Endodermal cell (in vitro differentiated cells): ENCODE data around the gene CCP110. TPM values are rescaled to one million over a fixed set of nuclear protein-coding genes. Genes with fewer than 3 reads are reported as not detected.

Experiments used
- DNase-seq: peaks from one replicate; pipeline ENCODE4 v3.0.0-alpha.2; 2017
- H3K27ac ChIP-seq: 2 replicates; pipeline ENCODE4 v1.5.1; 2013; ENCODE audit warnings: mild to moderate bottlenecking, low read depth, low read length, moderate library complexity
- H3K27me3 ChIP-seq: 2 replicates; pipeline ENCODE4 v1.6.1; 2013; ENCODE audit warnings: mild to moderate bottlenecking, low read length, moderate library complexity; ENCODE audit not compliant: insufficient read depth, control insufficient read depth, poor library complexity, severe bottlenecking
- H3K36me3 ChIP-seq: 2 replicates; pipeline ENCODE4 v1.7.0; 2013; ENCODE audit warnings: mild to moderate bottlenecking, low read length, moderate library complexity; ENCODE audit not compliant: control insufficient read depth, insufficient read depth
- H3K4me1 ChIP-seq: one replicate; pipeline ENCODE4 v1.7.0; 2013; ENCODE audit warnings: low read length; ENCODE audit not compliant: control insufficient read depth, insufficient read depth
- H3K4me3 ChIP-seq: 2 replicates; pipeline ENCODE4 v1.5.1; 2013; ENCODE audit warnings: mild to moderate bottlenecking, low read length, moderate library complexity
- H3K9ac ChIP-seq: 2 replicates; pipeline ENCODE4 v1.6.1; 2013; ENCODE audit warnings: mild to moderate bottlenecking, low read length, moderate library complexity; ENCODE audit not compliant: poor library complexity, severe bottlenecking; ENCODE audit errors: extremely low read depth
- H3K9me3 ChIP-seq: 2 replicates; pipeline ENCODE4 v1.6.1; 2013; ENCODE audit warnings: mild to moderate bottlenecking, low read length, moderate library complexity; ENCODE audit not compliant: control insufficient read depth
- H3K27ac Mint-ChIP-seq: 2 replicates; pipeline ENCODE4 v1.8.0; 2020; ENCODE audit warnings: mixed read lengths
- H3K27me3 Mint-ChIP-seq: 2 replicates; pipeline ENCODE4 v1.8.0; 2021; ENCODE audit warnings: mild to moderate bottlenecking, mixed read lengths; ENCODE audit not compliant: insufficient read depth
- H3K36me3 Mint-ChIP-seq: 2 replicates; pipeline ENCODE4 v1.8.0; 2020; ENCODE audit warnings: low read depth, mixed read lengths
- H3K4me1 Mint-ChIP-seq: 2 replicates; pipeline ENCODE4 v1.8.0; 2020; ENCODE audit warnings: mixed read lengths
- H3K4me3 Mint-ChIP-seq: 2 replicates; pipeline ENCODE4 v1.8.0; 2020; ENCODE audit warnings: mild to moderate bottlenecking, moderate library complexity, mixed read lengths
- H3K9me3 Mint-ChIP-seq: 2 replicates; pipeline ENCODE4 v1.8.0; 2020; ENCODE audit warnings: mild to moderate bottlenecking, mixed read lengths
- WGBS, 2 experiments: methylation state at CpG; one replicate each; pipeline versions ENCODE4 v1.1.5 to v1.1.7; 2013; ENCODE audit warnings: missing lambda C conversion rate in 2 of 2, mixed read lengths in 1 of 2; ENCODE audit not compliant: insufficient coverage in 1 of 2, insufficient read length in 1 of 2; 5-methylcytosine and 5-hydroxymethylcytosine counted together
- long read RNA-seq, 4 experiments: library from polyadenylated mRNA in 2 of 4; library from RNA in 1 of 4; library from capped mRNA in 1 of 4; stranded (forward) in 3 of 4; unstranded in 1 of 4; transcript quantifications; one replicate each; pipeline ENCODE4 v2.0.0, GENCODE V29; 2020 to 2021; ENCODE audit warnings: inconsistent platforms in 1 of 4
- polyA plus RNA-seq, 2 experiments: library from polyadenylated mRNA; stranded (reverse); fragments of 50-300 nt; gene quantifications; one replicate each; pipeline ENCODE4 v1.2.3, GENCODE V29; 2013
- total RNA-seq, 2 donors: library from RNA; stranded (reverse); fragmentation: NEBNext Ultra II Directional in 1 of 2; extraction: Animal tissue kit (Norgen Biotek cat#: 25700) in 1 of 2; gene quantifications; 2 replicates in 1 of 2; 3 replicates in 1 of 2; pipeline ENCODE4 v1.2.1, GENCODE V29; 2021
- TF ChIP-seq, protein P1 (sequence below): fragments of 200-600 bp; sonication (generic); conservative IDR thresholded peaks from 2 replicates; pipeline ENCODE4 v1.5.0; 2021; ENCODE audit warnings: antibody characterized with exemption, mild to moderate bottlenecking

CCP110 gene, protein sequence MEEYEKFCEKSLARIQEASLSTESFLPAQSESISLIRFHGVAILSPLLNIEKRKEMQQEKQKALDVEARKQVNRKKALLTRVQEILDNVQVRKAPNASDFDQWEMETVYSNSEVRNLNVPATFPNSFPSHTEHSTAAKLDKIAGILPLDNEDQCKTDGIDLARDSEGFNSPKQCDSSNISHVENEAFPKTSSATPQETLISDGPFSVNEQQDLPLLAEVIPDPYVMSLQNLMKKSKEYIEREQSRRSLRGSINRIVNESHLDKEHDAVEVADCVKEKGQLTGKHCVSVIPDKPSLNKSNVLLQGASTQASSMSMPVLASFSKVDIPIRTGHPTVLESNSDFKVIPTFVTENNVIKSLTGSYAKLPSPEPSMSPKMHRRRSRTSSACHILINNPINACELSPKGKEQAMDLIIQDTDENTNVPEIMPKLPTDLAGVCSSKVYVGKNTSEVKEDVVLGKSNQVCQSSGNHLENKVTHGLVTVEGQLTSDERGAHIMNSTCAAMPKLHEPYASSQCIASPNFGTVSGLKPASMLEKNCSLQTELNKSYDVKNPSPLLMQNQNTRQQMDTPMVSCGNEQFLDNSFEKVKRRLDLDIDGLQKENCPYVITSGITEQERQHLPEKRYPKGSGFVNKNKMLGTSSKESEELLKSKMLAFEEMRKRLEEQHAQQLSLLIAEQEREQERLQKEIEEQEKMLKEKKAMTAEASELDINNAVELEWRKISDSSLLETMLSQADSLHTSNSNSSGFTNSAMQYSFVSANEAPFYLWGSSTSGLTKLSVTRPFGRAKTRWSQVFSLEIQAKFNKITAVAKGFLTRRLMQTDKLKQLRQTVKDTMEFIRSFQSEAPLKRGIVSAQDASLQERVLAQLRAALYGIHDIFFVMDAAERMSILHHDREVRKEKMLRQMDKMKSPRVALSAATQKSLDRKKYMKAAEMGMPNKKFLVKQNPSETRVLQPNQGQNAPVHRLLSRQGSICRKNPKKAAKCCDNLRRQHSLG
- 10 to 100 TPM; 16.5 to 24.0 TPM for total RNA-seq
- 24.1 TPM for polyA plus RNA-seq (2013, experiment 1 of 2)
- polyA plus RNA-seq (2013, experiment 2 of 2): 24.6 TPM
- long read RNA-seq, experiment 1, full-length matches to known transcripts: 2 of 7 reads
- long read RNA-seq, experiment 1, partial matches to known transcripts: 1 of 7 reads
- long read RNA-seq, experiment 1, other reads (novel, unspliced or antisense): 4 of 7 reads
- long read RNA-seq, experiment 2, full-length matches to known transcripts: 9 of 36 reads
- long read RNA-seq, experiment 2, partial matches to known transcripts: 3 of 36 reads
- long read RNA-seq, experiment 2, other reads (novel, unspliced or antisense): 24 of 36 reads
- long read RNA-seq, experiment 3, full-length matches to known transcripts: 4 of 52 reads
- long read RNA-seq, experiment 3, partial matches to known transcripts: 38 of 52 reads
- long read RNA-seq, experiment 3, other reads (novel, unspliced or antisense): 10 of 52 reads
- long read RNA-seq, experiment 4, partial matches to known transcripts: 5 of 6 reads
- long read RNA-seq, experiment 4, other reads (novel, unspliced or antisense): 1 of 6 reads

DNA sequence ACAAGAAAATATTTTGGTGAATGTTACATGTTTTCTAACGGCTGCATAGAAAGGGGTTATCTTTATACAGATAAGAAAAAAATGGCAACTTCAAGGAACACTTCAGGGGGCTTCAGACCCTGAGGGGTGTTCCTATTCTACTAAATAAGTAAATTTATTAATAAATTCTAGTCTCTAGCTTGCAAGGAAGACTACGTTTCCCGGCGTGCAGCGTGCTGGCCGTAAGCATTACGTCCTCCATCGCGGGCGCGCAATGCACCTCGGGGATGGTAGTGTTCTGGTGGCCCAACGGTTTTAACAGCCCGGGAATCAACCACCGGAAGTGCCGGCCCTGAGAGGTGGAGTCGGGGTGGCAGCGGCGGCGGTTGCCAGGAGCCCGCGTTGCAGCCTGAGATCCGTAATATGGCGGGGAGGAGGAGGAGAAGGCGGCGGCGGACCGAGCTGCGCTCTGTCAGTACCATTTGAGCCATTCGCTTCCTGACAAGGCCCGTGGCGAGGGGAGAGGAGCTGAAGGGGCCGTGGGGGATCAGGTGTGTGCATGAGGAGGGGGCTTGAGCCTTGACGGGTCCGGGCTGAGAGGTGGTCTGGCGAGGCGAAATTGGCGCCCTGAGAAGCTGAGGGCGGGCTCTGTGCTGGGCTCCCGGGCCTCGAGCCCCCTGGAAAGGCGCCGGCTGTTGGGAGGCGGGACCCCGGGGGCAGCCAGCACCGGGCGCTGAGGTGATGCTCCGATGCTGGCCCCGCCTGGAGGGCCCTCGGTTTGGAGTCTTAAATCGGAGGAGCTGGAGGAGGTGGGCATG, at the start of gene CCP110:
CCP110 (plus strand) TSS at position 384 of the 797 bp plus-strand sequence. CDS start 3,940 bp downstream, outside the sequence.
- peak within 1 kb of the TSS; percentile 99 for H3K4me3 Mint-ChIP-seq
- DNase-seq: peak; percentile 98
- H3K36me3 ChIP-seq: peaks cover 11% of the 10 kb centered on the region
- WGBS, 2 experiments: 0 to 1% methylated on average over 11 to 51 of the region's 51 CpGs
- peaks cover 1% of the 10 kb centered on the region for H3K36me3 Mint-ChIP-seq
- H3K27ac Mint-ChIP-seq: peak within 1 kb of the TSS; percentile 99
- peaks cover 33% of the 10 kb centered on the region for H3K4me1 Mint-ChIP-seq
- no peaks in the 10 kb centered on the region for H3K9me3 Mint-ChIP-seq
- H3K4me1 ChIP-seq: no peaks in the 10 kb centered on the region
- H3K27me3 Mint-ChIP-seq: no peaks in the 10 kb centered on the region
- TF ChIP-seq, protein P1, sequence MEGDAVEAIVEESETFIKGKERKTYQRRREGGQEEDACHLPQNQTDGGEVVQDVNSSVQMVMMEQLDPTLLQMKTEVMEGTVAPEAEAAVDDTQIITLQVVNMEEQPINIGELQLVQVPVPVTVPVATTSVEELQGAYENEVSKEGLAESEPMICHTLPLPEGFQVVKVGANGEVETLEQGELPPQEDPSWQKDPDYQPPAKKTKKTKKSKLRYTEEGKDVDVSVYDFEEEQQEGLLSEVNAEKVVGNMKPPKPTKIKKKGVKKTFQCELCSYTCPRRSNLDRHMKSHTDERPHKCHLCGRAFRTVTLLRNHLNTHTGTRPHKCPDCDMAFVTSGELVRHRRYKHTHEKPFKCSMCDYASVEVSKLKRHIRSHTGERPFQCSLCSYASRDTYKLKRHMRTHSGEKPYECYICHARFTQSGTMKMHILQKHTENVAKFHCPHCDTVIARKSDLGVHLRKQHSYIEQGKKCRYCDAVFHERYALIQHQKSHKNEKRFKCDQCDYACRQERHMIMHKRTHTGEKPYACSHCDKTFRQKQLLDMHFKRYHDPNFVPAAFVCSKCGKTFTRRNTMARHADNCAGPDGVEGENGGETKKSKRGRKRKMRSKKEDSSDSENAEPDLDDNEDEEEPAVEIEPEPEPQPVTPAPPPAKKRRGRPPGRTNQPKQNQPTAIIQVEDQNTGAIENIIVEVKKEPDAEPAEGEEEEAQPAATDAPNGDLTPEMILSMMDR: no peak
- H3K27me3 ChIP-seq: no peaks in the 10 kb centered on the region
- peak within 1 kb of the TSS; percentile 76 for H3K9ac ChIP-seq
- H3K27ac ChIP-seq: peak within 1 kb of the TSS; percentile 34
- peak within 1 kb of the TSS; percentile 93 for H3K4me3 ChIP-seq
- no peaks in the 10 kb centered on the region for H3K9me3 ChIP-seq

DNA sequence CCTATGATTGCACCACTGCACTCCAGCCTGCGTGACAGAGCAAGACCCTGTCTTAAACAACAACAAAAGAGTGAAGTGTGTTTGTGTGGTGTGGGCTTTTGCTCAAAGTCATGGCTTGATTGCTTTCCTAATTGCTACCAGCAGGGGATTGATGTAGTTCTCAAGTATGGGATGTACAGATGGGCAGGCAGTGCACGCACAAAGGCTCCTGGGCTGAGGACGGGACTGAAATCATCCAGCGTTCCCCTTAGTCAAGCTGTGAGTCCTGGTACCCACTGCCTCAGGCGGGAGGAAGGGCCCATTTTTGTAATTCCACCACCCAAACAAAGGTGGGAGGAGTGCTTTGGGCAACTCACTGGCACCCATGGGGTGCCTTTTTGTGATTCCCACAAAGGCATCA, 49.1 kb upstream of the CCP110 start:
- H3K27ac Mint-ChIP-seq: no peak overlapping the region
- H3K4me1 Mint-ChIP-seq: peaks cover 14% of the 10 kb centered on the region
- Histone ChIP-seq H3K4me3 (no peak overlapping the region), H3K9ac (no peak overlapping the region), H3K4me1 (no peaks in the 10 kb centered on the region), H3K36me3 (no peaks in the 10 kb centered on the region), H3K27me3 (no peaks in the 10 kb centered on the region), H3K9me3 (peaks cover under 1% of the 10 kb centered on the region), H3K27ac (no peak overlapping the region)
- WGBS, 2 experiments: 67 to 84% methylated on average over 2 to 5 of the region's 5 CpGs
- no peak overlapping the region for H3K4me3 Mint-ChIP-seq
- DNase-seq: no peak
- no peaks in the 10 kb centered on the region for H3K27me3 Mint-ChIP-seq
- TF ChIP-seq, protein P1: peak; percentile 50
- peaks cover 1% of the 10 kb centered on the region for H3K9me3 Mint-ChIP-seq
- H3K36me3 Mint-ChIP-seq: peaks cover 3% of the 10 kb centered on the region
